Measurements from ENCODE around the gene ARIH1.

Gene ARIH1

DNA sequence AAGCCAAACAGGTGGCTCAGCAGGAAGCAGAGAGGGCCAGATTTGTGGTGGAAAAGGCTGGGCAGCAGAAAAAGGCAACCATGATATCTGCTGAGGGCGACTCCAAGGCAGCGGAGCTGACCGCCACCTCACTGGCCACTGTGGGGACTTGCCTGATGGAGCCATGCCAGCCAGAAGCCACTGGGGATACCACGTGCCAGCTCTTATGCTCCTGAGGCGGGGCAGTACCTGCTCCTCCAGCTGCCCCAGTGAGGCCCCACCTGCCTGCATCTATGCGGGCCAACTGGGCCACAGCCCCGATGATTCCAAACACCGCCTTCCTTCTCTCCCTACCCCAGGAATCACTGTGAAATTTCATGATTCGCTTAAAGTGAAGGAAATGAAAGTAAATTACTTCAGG lies 22.9 kb upstream of the ARIH1 start:
- TF ChIP-seq ELF4 (IDR thresholded peaks at IDR 0.05) (no peak), LEF1 (IDR thresholded peaks at IDR 0.05; ENCODE audit: borderline replicate concordance) (no peak), BHLHE40 (IDR thresholded peaks at IDR 0.05; ENCODE audit: borderline replicate concordance) (no peak), ARNT (IDR thresholded peaks at IDR 0.05) (no peak), NFRKB (IDR thresholded peaks at IDR 0.05) (no peak), TARDBP (IDR thresholded peaks at IDR 0.05) (no peak), CTBP1 (IDR thresholded peaks at IDR 0.05; ENCODE audit: borderline replicate concordance) (no peak), SP1 (IDR thresholded peaks at IDR 0.05) (no peak), L3MBTL2 (conservative IDR thresholded peaks at IDR 0.05) (no peak), FOXA1 (IDR thresholded peaks at IDR 0.05) (no peak), FOXM1 (IDR thresholded peaks at IDR 0.05; ENCODE audit: borderline replicate concordance) (no peak), ZNF384 (IDR thresholded peaks at IDR 0.05) (no peak), FOXK2 (IDR thresholded peaks at IDR 0.05) (no peak), SUZ12 (IDR thresholded peaks at IDR 0.05) (no peak)
- TF ChIP-seq, protein P1, sequence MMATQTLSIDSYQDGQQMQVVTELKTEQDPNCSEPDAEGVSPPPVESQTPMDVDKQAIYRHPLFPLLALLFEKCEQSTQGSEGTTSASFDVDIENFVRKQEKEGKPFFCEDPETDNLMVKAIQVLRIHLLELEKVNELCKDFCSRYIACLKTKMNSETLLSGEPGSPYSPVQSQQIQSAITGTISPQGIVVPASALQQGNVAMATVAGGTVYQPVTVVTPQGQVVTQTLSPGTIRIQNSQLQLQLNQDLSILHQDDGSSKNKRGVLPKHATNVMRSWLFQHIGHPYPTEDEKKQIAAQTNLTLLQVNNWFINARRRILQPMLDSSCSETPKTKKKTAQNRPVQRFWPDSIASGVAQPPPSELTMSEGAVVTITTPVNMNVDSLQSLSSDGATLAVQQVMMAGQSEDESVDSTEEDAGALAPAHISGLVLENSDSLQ (IDR thresholded peaks at IDR 0.05): no peak
- ChIA-PET POLR2A (interaction anchor here (1.3 kb wide), 1 partner anchor 22 kb away, joined by 3 read pairs; the partner anchor contains the start of gene ARIH1), CTCF (no interaction called here)
- DNase-seq (ENCODE audit: extremely low spot score): no peak

DNA sequence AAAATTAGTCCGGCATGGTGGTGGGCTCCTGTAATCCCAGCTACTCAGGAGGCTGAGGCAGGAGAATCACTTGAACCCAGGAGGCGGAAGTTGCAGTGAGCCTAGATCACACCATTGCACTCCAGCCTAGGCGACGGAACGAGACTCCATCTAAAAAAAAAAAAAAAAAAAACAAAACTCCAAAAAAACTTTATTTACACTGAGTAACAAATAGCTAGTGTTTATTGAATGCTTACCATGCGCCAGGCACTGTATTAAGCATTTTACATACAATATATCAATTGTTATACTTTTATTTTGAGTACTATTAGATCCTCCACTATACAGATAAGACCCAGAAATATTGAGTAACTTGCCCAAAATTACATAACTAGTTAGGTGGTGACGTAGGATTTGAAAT lies 17.4 kb upstream of the ARIH1 start:
- DNase-seq (ENCODE audit: extremely low spot score): no peak
- peak; percentile 76 for TF ChIP-seq ZNF384 (IDR thresholded peaks at IDR 0.05)
- TF ChIP-seq SUZ12 (IDR thresholded peaks at IDR 0.05): no peak
- ChIA-PET POLR2A (interaction anchor here (1.0 kb wide), 1 partner anchor 17 kb away, joined by 3 read pairs; no protein-coding TSS in a partner anchor), CTCF (interaction anchor here (0.6 kb wide), 1 partner anchor 9 kb away, joined by 3 read pairs; no protein-coding TSS in a partner anchor)

- ChIA-PET CTCF (interaction anchor here (0.7 kb wide), 1 partner anchor 233 kb away, joined by 3 read pairs; no protein-coding TSS in a partner anchor), POLR2A (interaction anchor here (1.0 kb wide), 1 partner anchor 13 kb away, joined by 6 read pairs; the partner anchor contains the start of gene ARIH1)
- TF ChIP-seq ARNT (IDR thresholded peaks at IDR 0.05) (no peak), L3MBTL2 (conservative IDR thresholded peaks at IDR 0.05) (no peak), CTBP1 (IDR thresholded peaks at IDR 0.05; ENCODE audit: borderline replicate concordance) (no peak)
- no peak for DNase-seq (ENCODE audit: extremely low spot score)
Measured at GRCh38 chr15:72460402-72460801, 13.7 kb upstream of the ARIH1 start.

DNA sequence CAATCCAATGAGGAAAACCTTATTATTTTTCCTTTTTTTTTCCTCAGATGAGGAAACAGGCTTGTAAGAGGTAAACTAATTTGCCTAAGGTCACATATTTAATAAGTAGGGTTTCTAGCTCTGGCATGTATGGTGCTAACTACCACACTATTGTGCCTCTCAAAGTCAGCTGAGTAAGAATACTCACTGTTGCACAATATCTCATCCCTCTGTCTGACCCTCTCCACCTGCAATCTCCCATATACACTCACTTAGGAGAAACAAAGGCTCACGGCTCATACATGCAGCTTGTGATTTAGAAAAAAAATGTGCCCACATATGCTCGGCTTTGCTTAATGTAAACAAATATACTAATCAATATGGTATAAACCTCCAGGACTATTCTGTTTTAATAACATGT lies 10.4 kb upstream of the ARIH1 start:
- POLR2A ChIA-PET: interaction anchor here (0.8 kb wide), 2 partner anchors 9 to 13 kb away, joined by 3 read pairs; no protein-coding TSS in a partner anchor
- TF ChIP-seq FOXA1 (IDR thresholded peaks at IDR 0.05): no peak
- no peak for TF ChIP-seq TARDBP (IDR thresholded peaks at IDR 0.05)
- no peak for TF ChIP-seq FOXK2 (IDR thresholded peaks at IDR 0.05)
- TF ChIP-seq SUZ12 (IDR thresholded peaks at IDR 0.05): no peak
- TF ChIP-seq L3MBTL2 (conservative IDR thresholded peaks at IDR 0.05): no peak
- no peak for TF ChIP-seq LEF1 (IDR thresholded peaks at IDR 0.05; ENCODE audit: borderline replicate concordance)
- no peak for TF ChIP-seq ZNF384 (IDR thresholded peaks at IDR 0.05)

GRCh38 chr15:72464251-72464650 lies 9.9 kb upstream of the ARIH1 start:
- ChIA-PET POLR2A (interaction anchor here (0.8 to 1.5 kb wide), 3 partner anchors 9 to 12 kb away, joined by 3 to 5 read pairs (median 3); no protein-coding TSS in a partner anchor), CTCF (interaction anchor here (0.8 kb wide), 1 partner anchor 9 kb away, joined by 3 read pairs; no protein-coding TSS in a partner anchor)
- DNase-seq (ENCODE audit: extremely low spot score): no peak
- TF ChIP-seq HDGF (IDR thresholded peaks at IDR 0.05; ENCODE audit: borderline replicate concordance): no peak
- no peak for TF ChIP-seq BHLHE40 (IDR thresholded peaks at IDR 0.05; ENCODE audit: borderline replicate concordance)
- TF ChIP-seq ARNT (IDR thresholded peaks at IDR 0.05): no peak
- TF ChIP-seq, protein P1 (IDR thresholded peaks at IDR 0.05): no peak
- no peak for TF ChIP-seq SUZ12 (IDR thresholded peaks at IDR 0.05)
- no peak for TF ChIP-seq NFRKB (IDR thresholded peaks at IDR 0.05)
- no peak for TF ChIP-seq FOXM1 (IDR thresholded peaks at IDR 0.05; ENCODE audit: borderline replicate concordance)
- TF ChIP-seq SP1 (IDR thresholded peaks at IDR 0.05): no peak
- no peak for TF ChIP-seq CTBP1 (IDR thresholded peaks at IDR 0.05; ENCODE audit: borderline replicate concordance)
- no peak for TF ChIP-seq L3MBTL2 (conservative IDR thresholded peaks at IDR 0.05)
- no peak for TF ChIP-seq TARDBP (IDR thresholded peaks at IDR 0.05)
- no peak for TF ChIP-seq LEF1 (IDR thresholded peaks at IDR 0.05; ENCODE audit: borderline replicate concordance)
- TF ChIP-seq ZNF384 (IDR thresholded peaks at IDR 0.05): no peak
- no peak for TF ChIP-seq FOXK2 (IDR thresholded peaks at IDR 0.05)
- TF ChIP-seq ELF4 (IDR thresholded peaks at IDR 0.05): no peak
- no peak for TF ChIP-seq FOXA1 (IDR thresholded peaks at IDR 0.05)

More for the DNA sequence above, 10.4 kb upstream of the ARIH1 start:
- no peak for DNase-seq (ENCODE audit: extremely low spot score)
- CTCF ChIA-PET: no interaction called here

DNA sequence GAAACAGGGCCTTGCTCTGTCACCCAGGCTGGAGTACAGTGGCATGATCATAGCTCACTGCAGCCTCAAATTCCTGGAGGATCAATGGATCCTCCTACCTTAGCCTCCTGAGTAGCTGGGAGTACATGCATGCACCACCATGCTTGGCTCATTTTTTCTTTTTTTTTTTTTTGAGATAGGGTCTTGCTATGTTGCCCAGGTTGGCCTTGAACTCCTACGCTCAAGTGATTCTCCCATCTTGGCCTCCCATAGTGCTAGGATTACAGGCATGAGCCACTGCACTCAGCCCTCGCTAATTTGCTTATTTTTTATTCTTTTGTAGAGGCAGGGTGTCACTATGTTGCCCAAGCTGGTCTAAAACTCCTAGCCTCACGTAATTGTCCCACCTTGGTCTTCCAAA lies 6.0 kb upstream of the ARIH1 start:
- ChIA-PET POLR2A (interaction anchor here (0.6 kb wide), 1 partner anchor 86 kb away, joined by 3 read pairs; no protein-coding TSS in a partner anchor), CTCF (no interaction called here)
- DNase-seq (ENCODE audit: extremely low spot score): no peak
- no peak for TF ChIP-seq FOXK2 (IDR thresholded peaks at IDR 0.05)
- no peak for TF ChIP-seq SUZ12 (IDR thresholded peaks at IDR 0.05)
- no peak for TF ChIP-seq FOXA1 (IDR thresholded peaks at IDR 0.05)
- TF ChIP-seq NFRKB (IDR thresholded peaks at IDR 0.05): no peak
- TF ChIP-seq ZNF384 (IDR thresholded peaks at IDR 0.05): no peak
- no peak for TF ChIP-seq BHLHE40 (IDR thresholded peaks at IDR 0.05; ENCODE audit: borderline replicate concordance)
- TF ChIP-seq HDGF (IDR thresholded peaks at IDR 0.05; ENCODE audit: borderline replicate concordance): no peak
- no peak for TF ChIP-seq SP1 (IDR thresholded peaks at IDR 0.05)
- TF ChIP-seq ARNT (IDR thresholded peaks at IDR 0.05): no peak
- TF ChIP-seq, protein P1 (IDR thresholded peaks at IDR 0.05): no peak
- no peak for TF ChIP-seq L3MBTL2 (conservative IDR thresholded peaks at IDR 0.05)
- TF ChIP-seq FOXM1 (IDR thresholded peaks at IDR 0.05; ENCODE audit: borderline replicate concordance): no peak
- no peak for TF ChIP-seq TARDBP (IDR thresholded peaks at IDR 0.05)
- TF ChIP-seq LEF1 (IDR thresholded peaks at IDR 0.05; ENCODE audit: borderline replicate concordance): no peak
- TF ChIP-seq ELF4 (IDR thresholded peaks at IDR 0.05): no peak
- no peak for TF ChIP-seq CTBP1 (IDR thresholded peaks at IDR 0.05; ENCODE audit: borderline replicate concordance)
